Measurements from ENCODE around the gene ITGB6. TPM values are rescaled to one million over a fixed set of nuclear protein-coding genes. Genes with fewer than 3 reads are reported as not detected.
A peak's percentile ranks its signal among the peaks of the same experiment; 100 is the strongest.

ITGB6 gene
- total RNA-seq, result 10 to 100 TPM in 3 of 5 donors, 1 to 10 TPM in 2; 2.3 to 49.6 (median 17.0) TPM
- polyA plus RNA-seq, result 10 to 100 TPM in 1 of 3 donors, 1 to 10 TPM in 2; 2.7 to 10.3 (median 6.4) TPM
- long read RNA-seq, donor 1, result 0 reads
- long read RNA-seq, donor 2, result 0 reads
- long read RNA-seq, donor 3, partial matches to known transcripts, result 0 of 1 reads
- long read RNA-seq, donor 3, other reads (novel, unspliced or antisense), result 0 of 1 reads
- long read RNA-seq, donor 4, partial matches to known transcripts, result 0 of 1 reads
- long read RNA-seq, donor 4, other reads (novel, unspliced or antisense), result 0 of 1 reads
- long read RNA-seq, donor 5, result 0 reads
- long read RNA-seq, donor 6, result 0 reads
- long read RNA-seq, donor 7, full-length matches to known transcripts, result 1 of 1 reads
- long read RNA-seq, donor 7, partial matches to known transcripts, result 0 of 1 reads
- long read RNA-seq, donor 7, other reads (novel, unspliced or antisense), result 0 of 1 reads
- long read RNA-seq, donor 8, result 0 reads
- long read RNA-seq, donor 9, result 0 reads
- long read RNA-seq, donor 10, result 0 reads

- intact Hi-C loops (cut with DNase I; ENCODE audit: low total_unique reads), result no loop called here
- Histone ChIP-seq H3K27me3 (no peaks in the 10 kb centered on the region), H3K9me3 (no peaks in the 10 kb centered on the region), H3K4me3 (peak within 1 kb of the TSS; percentile 10 to 34 (median 28)), H3K36me3 (peaks cover 0 to 7% (median 0%) of the 10 kb centered on the region in 4 donors), H3K4me1 (peaks cover 0 to 2% (median 0%) of the 10 kb centered on the region in 4 donors), H3K27ac (peak within 1 kb of the TSS; percentile 42 to 81 (median 71))
- 19 to 56% (median 45%) methylated on average over 9 of the region's 9 CpGs for WGBS, 5 donors
- DNase-seq, result peak in 1 of 2 donors; percentile 52
- TF ChIP-seq POLR2AphosphoS5 (IDR thresholded peaks at IDR 0.05) (no peak), POLR2A (IDR thresholded peaks at IDR 0.05) (no peak), EP300 (IDR thresholded peaks at IDR 0.05) (no peak), CTCF (IDR thresholded peaks at IDR 0.05) (no peak)
Observed at GRCh38 chr2:160199683-160200389, at the start of gene ITGB6. TSS of gene ITGB6 (minus strand) at chr2:160200272. CDS start at chr2:160200063, 209 bp downstream.

GRCh38 chr2:160247296-160248035, 47.4 kb upstream of the ITGB6 start:
- H3K36me3 ChIP-seq, result no peaks in the 10 kb centered on the region
- DNase-seq, result no peak

GRCh38 chr2:160246356-160246755, 46.3 kb upstream of the ITGB6 start:
- Histone ChIP-seq H3K4me3 (no peak overlapping the region), H3K4me1 (peaks cover 0 to 20% (median 9%) of the 10 kb centered on the region in 4 donors), H3K27me3 (no peaks in the 10 kb centered on the region), H3K36me3 (no peaks in the 10 kb centered on the region), H3K9me3 (no peaks in the 10 kb centered on the region), H3K27ac (no peak overlapping the region)
- no peak for DNase-seq
- intact Hi-C loops (cut with DNase I; ENCODE audit: low total_unique reads), result no loop called here
- 76 to 92% (median 87%) methylated on average over 2 of the region's 2 CpGs for WGBS, 5 donors
- no peak for TF ChIP-seq POLR2A (IDR thresholded peaks at IDR 0.05)
- no peak for TF ChIP-seq POLR2AphosphoS5 (IDR thresholded peaks at IDR 0.05)

More at GRCh38 chr2:160247296-160248035, 47.4 kb upstream of the ITGB6 start:
- Histone ChIP-seq H3K27ac (no peak overlapping the region), H3K27me3 (no peaks in the 10 kb centered on the region), H3K4me1 (peaks cover under 1 to 19% (median 5%) of the 10 kb centered on the region in 4 donors), H3K9me3 (no peaks in the 10 kb centered on the region), H3K4me3 (no peak overlapping the region)
- intact Hi-C loops (cut with DNase I; ENCODE audit: low total_unique reads), result no loop called here
- TF ChIP-seq POLR2AphosphoS5 (IDR thresholded peaks at IDR 0.05), result no peak
- TF ChIP-seq POLR2A (IDR thresholded peaks at IDR 0.05), result no peak
- TF ChIP-seq EP300 (IDR thresholded peaks at IDR 0.05), result no peak
- no peak for TF ChIP-seq CTCF (IDR thresholded peaks at IDR 0.05)
- WGBS, 5 donors, result 82 to 91% (median 89%) methylated on average over 6 of the region's 6 CpGs

- WGBS, 5 donors, result 65 to 84% (median 74%) methylated on average over 5 of the region's 5 CpGs
- Histone ChIP-seq H3K36me3 (no peaks in the 10 kb centered on the region), H3K4me1 (peaks cover 0 to 22% (median 9%) of the 10 kb centered on the region in 4 donors), H3K9me3 (no peaks in the 10 kb centered on the region), H3K4me3 (no peak overlapping the region), H3K27me3 (no peaks in the 10 kb centered on the region), H3K27ac (no peak overlapping the region)
- TF ChIP-seq EP300 (IDR thresholded peaks at IDR 0.05) (no peak), POLR2AphosphoS5 (IDR thresholded peaks at IDR 0.05) (no peak), POLR2A (IDR thresholded peaks at IDR 0.05) (no peak)
- no peak for DNase-seq
- intact Hi-C loops (cut with DNase I; ENCODE audit: low total_unique reads), result no loop called here
Observed at GRCh38 chr2:160245614-160246155, 45.6 kb upstream of the ITGB6 start.

Data from stomach (tissue), 19 donors.